ENCODE data around the gene AUTS2.

AUTS2 gene

GRCh38 chr7:70313687-70314086 lies 715.4 kb downstream of the AUTS2 start:
- DNase-seq (ENCODE audit: low read depth): no peak
- H3K4me3 ChIP-seq (ENCODE audit: low read depth, low read length): no peak overlapping the region
- TF ChIP-seq CTCF (IDR thresholded peaks at IDR 0.05; ENCODE audit: insufficient read depth, low read depth, low read length, missing control alignments): no peak

GRCh38 chr7:70314221-70314620 lies 715.9 kb downstream of the AUTS2 start:
- no peak for TF ChIP-seq CTCF (IDR thresholded peaks at IDR 0.05; ENCODE audit: insufficient read depth, low read depth, low read length, missing control alignments)
- H3K4me3 ChIP-seq (ENCODE audit: low read depth, low read length): no peak overlapping the region
- no peak for DNase-seq (ENCODE audit: low read depth)

- DNase-seq (ENCODE audit: low read depth): no peak
- H3K4me3 ChIP-seq (ENCODE audit: low read depth, low read length): no peak overlapping the region
- no peak for TF ChIP-seq CTCF (IDR thresholded peaks at IDR 0.05; ENCODE audit: insufficient read depth, low read depth, low read length, missing control alignments)
Measured at GRCh38 chr7:70316745-70317144, 718.5 kb downstream of the AUTS2 start.

GRCh38 chr7:70317356-70317755 lies 719.1 kb downstream of the AUTS2 start:
- H3K4me3 ChIP-seq (ENCODE audit: low read depth, low read length): no peak overlapping the region
- no peak for DNase-seq (ENCODE audit: low read depth)
- no peak for TF ChIP-seq CTCF (IDR thresholded peaks at IDR 0.05; ENCODE audit: insufficient read depth, low read depth, low read length, missing control alignments)

GRCh38 chr7:70318511-70318910 lies 720.2 kb downstream of the AUTS2 start:
- no peak overlapping the region for H3K4me3 ChIP-seq (ENCODE audit: low read depth, low read length)
- no peak for TF ChIP-seq CTCF (IDR thresholded peaks at IDR 0.05; ENCODE audit: insufficient read depth, low read depth, low read length, missing control alignments)
- no peak for DNase-seq (ENCODE audit: low read depth)

- DNase-seq (ENCODE audit: low read depth): no peak
- no peak for TF ChIP-seq CTCF (IDR thresholded peaks at IDR 0.05; ENCODE audit: insufficient read depth, low read depth, low read length, missing control alignments)
- H3K4me3 ChIP-seq (ENCODE audit: low read depth, low read length): no peak overlapping the region
Measured at GRCh38 chr7:70319057-70319456, 720.8 kb downstream of the AUTS2 start.

GRCh38 chr7:70321016-70321590 lies 722.8 kb downstream of the AUTS2 start:
- DNase-seq (ENCODE audit: low read depth): no peak
- no peak for TF ChIP-seq CTCF (IDR thresholded peaks at IDR 0.05; ENCODE audit: insufficient read depth, low read depth, low read length, missing control alignments)
- no peak overlapping the region for H3K4me3 ChIP-seq (ENCODE audit: low read depth, low read length)
